ENCODE data around the gene TDRD10. TPM values are rescaled to one million over a fixed set of nuclear protein-coding genes. Genes with fewer than 3 reads are reported as not detected.

TDRD10 gene
- total RNA-seq, 1 experiment from 2014 or later, result not detected

DNA sequence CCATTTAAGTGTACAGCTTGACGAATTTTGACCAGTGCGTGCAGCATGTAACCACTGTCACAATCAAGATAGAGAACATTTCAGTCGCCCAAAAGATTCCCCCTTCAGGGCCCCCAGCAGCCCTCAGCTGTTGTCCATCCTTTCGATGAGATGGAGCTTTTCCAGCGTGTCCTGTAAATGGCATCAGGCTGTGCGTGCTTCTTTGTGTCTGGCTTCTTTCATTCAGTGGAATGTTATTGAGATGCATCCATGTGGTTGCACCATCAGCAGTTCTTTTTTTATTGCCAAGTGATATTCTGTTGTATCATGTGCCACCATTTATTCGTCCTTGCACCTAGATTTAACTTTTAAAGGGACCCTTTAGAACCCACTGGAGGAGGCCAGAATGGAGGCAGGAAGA, 34.6 kb downstream of the TDRD10 start:
- H3K27ac ChIP-seq (ENCODE audit: low read length), result no peak overlapping the region
- no TSS peak for BruUV-seq (replicated peaks)
- no peak overlapping the region for H3K4me3 ChIP-seq (ENCODE audit: low read length)
- no peaks in the 10 kb centered on the region for H3K4me1 ChIP-seq (ENCODE audit: insufficient read depth, low read length)
- H3K9me2 ChIP-seq (replicated peaks; ENCODE audit: low read length), result no peaks in the 10 kb centered on the region
- no peaks in the 10 kb centered on the region for H3K79me2 ChIP-seq (ENCODE audit: low read length)
- no peaks in the 10 kb centered on the region for H3F3A ChIP-seq (ENCODE audit: low read length, unreplicated experiment)
- intact Hi-C loops (cut with micrococcal nuclease), result loop anchor here (10.0 kb wide), 1 partner anchor 132 kb away; the partner anchor contains the start of gene IL6R
- no peak overlapping the region for H3K4me2 ChIP-seq (ENCODE audit: low read length)
- H3K27me3 ChIP-seq (ENCODE audit: low read length), result peaks cover 47% of the 10 kb centered on the region
- DNase-seq, result no peak
- H4K20me1 ChIP-seq (ENCODE audit: low read length), result no peaks in the 10 kb centered on the region
- ATAC-seq, result no peak
- no peak overlapping the region for H2AFZ ChIP-seq (ENCODE audit: low read length)
- CTCF ChIA-PET, result no interaction called here
- no peaks in the 10 kb centered on the region for H3K36me3 ChIP-seq (ENCODE audit: low read depth, low read length)
- H3K9ac ChIP-seq (ENCODE audit: low read length), result no peak overlapping the region
- H3K9me3 ChIP-seq (ENCODE audit: low read length), result no peaks in the 10 kb centered on the region
- TF ChIP-seq EZH2 (IDR thresholded peaks at IDR 0.05; ENCODE audit: low read length, unreplicated experiment), result no peak
- no peak for TF ChIP-seq EZH2phosphoT487 (IDR thresholded peaks at IDR 0.05; ENCODE audit: borderline replicate concordance, low read length)
- TF ChIP-seq, protein P1, sequence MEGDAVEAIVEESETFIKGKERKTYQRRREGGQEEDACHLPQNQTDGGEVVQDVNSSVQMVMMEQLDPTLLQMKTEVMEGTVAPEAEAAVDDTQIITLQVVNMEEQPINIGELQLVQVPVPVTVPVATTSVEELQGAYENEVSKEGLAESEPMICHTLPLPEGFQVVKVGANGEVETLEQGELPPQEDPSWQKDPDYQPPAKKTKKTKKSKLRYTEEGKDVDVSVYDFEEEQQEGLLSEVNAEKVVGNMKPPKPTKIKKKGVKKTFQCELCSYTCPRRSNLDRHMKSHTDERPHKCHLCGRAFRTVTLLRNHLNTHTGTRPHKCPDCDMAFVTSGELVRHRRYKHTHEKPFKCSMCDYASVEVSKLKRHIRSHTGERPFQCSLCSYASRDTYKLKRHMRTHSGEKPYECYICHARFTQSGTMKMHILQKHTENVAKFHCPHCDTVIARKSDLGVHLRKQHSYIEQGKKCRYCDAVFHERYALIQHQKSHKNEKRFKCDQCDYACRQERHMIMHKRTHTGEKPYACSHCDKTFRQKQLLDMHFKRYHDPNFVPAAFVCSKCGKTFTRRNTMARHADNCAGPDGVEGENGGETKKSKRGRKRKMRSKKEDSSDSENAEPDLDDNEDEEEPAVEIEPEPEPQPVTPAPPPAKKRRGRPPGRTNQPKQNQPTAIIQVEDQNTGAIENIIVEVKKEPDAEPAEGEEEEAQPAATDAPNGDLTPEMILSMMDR (conservative IDR thresholded peaks at IDR 0.05; ENCODE audit: low read depth, low read length), result no peak
- POLR2A ChIA-PET (ENCODE audit: unreplicated experiment), result no interaction called here

DNA sequence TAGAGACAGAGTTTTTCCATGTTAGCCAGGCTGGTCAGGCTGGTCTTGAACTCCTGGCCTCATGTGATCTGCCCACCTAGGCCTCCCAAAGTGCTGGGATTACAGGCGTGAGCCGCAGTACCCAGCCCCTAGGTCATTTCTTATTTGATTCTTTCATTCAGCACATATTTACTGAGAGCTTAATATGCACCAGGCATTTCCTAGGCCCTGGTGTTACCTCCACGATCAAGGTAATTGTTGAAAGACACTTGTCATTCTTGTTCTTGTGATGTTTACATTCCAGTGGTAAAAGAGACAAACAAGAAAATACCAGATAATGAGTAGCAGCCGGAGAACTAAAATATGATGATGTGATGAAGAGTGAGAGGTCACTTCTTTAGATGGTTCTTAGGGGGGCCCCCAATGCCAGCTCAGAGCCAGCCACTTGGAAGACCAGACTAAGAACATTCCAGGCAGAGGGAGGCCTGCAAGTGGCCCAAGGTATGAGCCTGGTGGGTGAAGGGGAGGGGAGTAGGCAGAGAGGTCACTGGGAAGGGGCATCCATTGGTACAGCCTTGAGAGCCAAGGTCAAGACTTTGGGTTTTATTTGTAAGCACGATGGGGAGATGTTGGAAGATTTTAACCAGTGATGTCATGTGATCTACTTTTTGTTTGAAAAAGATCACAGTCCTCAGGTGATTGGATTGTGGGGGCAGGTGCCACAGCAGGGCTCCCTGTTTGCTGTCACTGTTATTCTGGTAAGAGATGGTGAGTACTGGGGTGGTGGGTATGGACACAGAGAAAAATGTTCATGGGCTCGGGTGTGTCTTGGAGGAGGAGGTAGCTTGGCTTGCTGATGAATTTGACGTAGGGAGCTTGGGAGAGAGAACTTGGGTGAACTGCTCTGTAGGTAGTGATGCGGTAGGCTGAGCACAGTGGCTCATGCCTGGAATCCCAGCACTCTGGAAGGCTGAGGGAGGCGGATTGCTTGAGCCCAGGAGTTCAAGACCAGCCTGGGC, 37.8 kb downstream of the TDRD10 start:
- CTCF ChIA-PET, result no interaction called here
- POLR2A ChIA-PET (ENCODE audit: unreplicated experiment), result no interaction called here

More for the DNA sequence above, 37.8 kb downstream of the TDRD10 start:
- DNase-seq (no peak), ATAC-seq (no peak)
- TF ChIP-seq, protein P1 (conservative IDR thresholded peaks at IDR 0.05; ENCODE audit: low read depth, low read length), result no peak
- TF ChIP-seq EZH2 (IDR thresholded peaks at IDR 0.05; ENCODE audit: low read length, unreplicated experiment) (no peak), EZH2phosphoT487 (IDR thresholded peaks at IDR 0.05; ENCODE audit: borderline replicate concordance, low read length) (no peak)
- Histone ChIP-seq H2AFZ (ENCODE audit: low read length) (no peak overlapping the region), H3K4me1 (ENCODE audit: insufficient read depth, low read length) (no peaks in the 10 kb centered on the region), H3K4me2 (ENCODE audit: low read length) (no peak overlapping the region), H3K27me3 (ENCODE audit: low read length) (peaks cover 55% of the 10 kb centered on the region), H3K79me2 (ENCODE audit: low read length) (no peaks in the 10 kb centered on the region), H3K36me3 (ENCODE audit: low read depth, low read length) (no peaks in the 10 kb centered on the region), H4K20me1 (ENCODE audit: low read length) (no peaks in the 10 kb centered on the region), H3F3A (ENCODE audit: low read length, unreplicated experiment) (no peaks in the 10 kb centered on the region), H3K9me2 (replicated peaks; ENCODE audit: low read length) (no peaks in the 10 kb centered on the region), H3K27ac (ENCODE audit: low read length) (no peak overlapping the region), H3K9me3 (ENCODE audit: low read length) (no peaks in the 10 kb centered on the region), H3K9ac (ENCODE audit: low read length) (no peak overlapping the region), H3K4me3 (ENCODE audit: low read length) (no peak overlapping the region)
- BruUV-seq (replicated peaks), result no TSS peak
- intact Hi-C loops (cut with micrococcal nuclease), result loop anchor here (10.0 kb wide), 1 partner anchor 135 kb away; the partner anchor contains the start of gene IL6R
